ENCODE data around the gene CCDC50. TPM values are rescaled to one million over a fixed set of nuclear protein-coding genes. Genes with fewer than 3 reads are reported as not detected.
A peak's percentile ranks its signal among the peaks of the same experiment; 100 is the strongest.

CCDC50 gene
- total RNA-seq, 2 donors from 2014 or later, result 41.8 to 48.6 TPM

DNA sequence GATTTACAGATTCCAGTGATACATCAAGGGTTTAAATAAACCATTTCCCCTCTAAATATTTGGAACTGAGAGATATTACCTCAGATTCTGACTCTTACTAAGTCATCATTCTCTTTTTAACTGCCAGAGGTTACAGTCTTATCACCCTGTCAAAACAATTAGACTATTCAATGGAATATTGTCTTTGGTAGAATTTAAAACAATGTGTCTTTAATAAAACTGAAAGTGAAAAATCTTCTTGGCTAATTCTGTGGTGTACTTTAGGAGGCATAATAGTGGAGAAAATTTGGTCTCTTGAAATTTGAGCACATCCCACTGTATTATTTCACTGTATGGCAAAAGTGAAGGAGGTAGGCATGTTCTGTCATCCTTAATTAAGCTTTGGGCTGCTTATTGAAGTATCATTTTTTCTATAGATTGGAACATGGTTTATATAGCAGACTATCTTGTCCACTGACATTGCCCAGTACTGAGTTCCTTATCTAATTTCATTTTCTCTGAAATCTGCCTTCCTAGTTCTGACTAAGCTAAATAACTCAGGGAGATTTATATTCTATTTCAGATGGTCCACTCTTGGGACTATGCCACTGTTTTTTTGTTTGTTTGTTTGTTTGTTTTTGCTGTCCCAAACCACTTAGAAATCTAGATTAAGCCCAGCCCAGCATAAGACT, 49.1 kb downstream of the CCDC50 start:
- H3K27me3 ChIP-seq (ENCODE audit: control insufficient read depth, insufficient read depth, low read length, poor library complexity, severe bottlenecking), result no peaks in the 10 kb centered on the region
- H3K36me3 ChIP-seq (ENCODE audit: control insufficient read depth, insufficient read depth, low read length), result peaks cover 61% of the 10 kb centered on the region
- H3K9me3 Mint-ChIP-seq, result no peaks in the 10 kb centered on the region
- no peak for TF ChIP-seq CTCF (conservative IDR thresholded peaks at IDR 0.05)
- H3K4me1 Mint-ChIP-seq, result peaks cover 28% of the 10 kb centered on the region
- H3K4me3 Mint-ChIP-seq, result no peak overlapping the region
- no peaks in the 10 kb centered on the region for H3K9me3 ChIP-seq (ENCODE audit: control insufficient read depth, low read length)
- no peak overlapping the region for H3K4me3 ChIP-seq (ENCODE audit: low read length)
- H3K27ac ChIP-seq (ENCODE audit: low read depth, low read length), result no peak overlapping the region
- H3K27me3 Mint-ChIP-seq (ENCODE audit: insufficient read depth), result no peaks in the 10 kb centered on the region
- H3K9ac ChIP-seq (ENCODE audit: extremely low read depth, low read length, poor library complexity, severe bottlenecking), result no peak overlapping the region
- peaks cover 7% of the 10 kb centered on the region for H3K4me1 ChIP-seq (ENCODE audit: control insufficient read depth, insufficient read depth, low read length)
- DNase-seq, result no peak
- peaks cover 32% of the 10 kb centered on the region for H3K36me3 Mint-ChIP-seq (ENCODE audit: low read depth)
- no peak overlapping the region for H3K27ac Mint-ChIP-seq

GRCh38 chr3:191379446-191379845, 50.3 kb downstream of the CCDC50 start:
- Mint-ChIP-seq H3K27ac (peak overlapping the region; percentile 49), H3K27me3 (ENCODE audit: insufficient read depth) (no peaks in the 10 kb centered on the region), H3K9me3 (no peaks in the 10 kb centered on the region), H3K4me1 (peaks cover 28% of the 10 kb centered on the region), H3K36me3 (ENCODE audit: low read depth) (peaks cover 42% of the 10 kb centered on the region), H3K4me3 (no peak overlapping the region)
- no peak for DNase-seq
- 20 to 33% methylated on average over 1 to 2 of the region's 2 CpGs for WGBS, 2 experiments (ENCODE audit: insufficient coverage in 1 of 2, insufficient read length in 1 of 2)
- no peak overlapping the region for H3K4me3 ChIP-seq (ENCODE audit: low read length)
- no peak for TF ChIP-seq CTCF (conservative IDR thresholded peaks at IDR 0.05)
- H3K36me3 ChIP-seq (ENCODE audit: control insufficient read depth, insufficient read depth, low read length), result peaks cover 62% of the 10 kb centered on the region
- no peak overlapping the region for H3K27ac ChIP-seq (ENCODE audit: low read depth, low read length)
- H3K9me3 ChIP-seq (ENCODE audit: control insufficient read depth, low read length), result no peaks in the 10 kb centered on the region
- H3K9ac ChIP-seq (ENCODE audit: extremely low read depth, low read length, poor library complexity, severe bottlenecking), result no peak overlapping the region
- H3K4me1 ChIP-seq (ENCODE audit: control insufficient read depth, insufficient read depth, low read length), result peaks cover 7% of the 10 kb centered on the region
- no peaks in the 10 kb centered on the region for H3K27me3 ChIP-seq (ENCODE audit: control insufficient read depth, insufficient read depth, low read length, poor library complexity, severe bottlenecking)

GRCh38 chr3:191380001-191380400, 50.8 kb downstream of the CCDC50 start:
- Histone ChIP-seq H3K27me3 (ENCODE audit: control insufficient read depth, insufficient read depth, low read length, poor library complexity, severe bottlenecking) (no peaks in the 10 kb centered on the region), H3K9me3 (ENCODE audit: control insufficient read depth, low read length) (no peaks in the 10 kb centered on the region), H3K4me3 (ENCODE audit: low read length) (no peak overlapping the region), H3K36me3 (ENCODE audit: control insufficient read depth, insufficient read depth, low read length) (peaks cover 62% of the 10 kb centered on the region), H3K27ac (ENCODE audit: low read depth, low read length) (no peak overlapping the region), H3K4me1 (ENCODE audit: control insufficient read depth, insufficient read depth, low read length) (peaks cover 7% of the 10 kb centered on the region), H3K9ac (ENCODE audit: extremely low read depth, low read length, poor library complexity, severe bottlenecking) (no peak overlapping the region)
- H3K27ac Mint-ChIP-seq, result peak overlapping the region; percentile 49
- H3K27me3 Mint-ChIP-seq (ENCODE audit: insufficient read depth), result no peaks in the 10 kb centered on the region
- H3K36me3 Mint-ChIP-seq (ENCODE audit: low read depth), result peaks cover 44% of the 10 kb centered on the region
- H3K9me3 Mint-ChIP-seq, result no peaks in the 10 kb centered on the region
- peaks cover 28% of the 10 kb centered on the region for H3K4me1 Mint-ChIP-seq
- no peak overlapping the region for H3K4me3 Mint-ChIP-seq
- DNase-seq, result no peak
- TF ChIP-seq CTCF (conservative IDR thresholded peaks at IDR 0.05), result no peak
- WGBS, 2 experiments (ENCODE audit: insufficient coverage in 1 of 2, insufficient read length in 1 of 2), result 58 to 72% methylated on average over 2 of the region's 2 CpGs
